Natural killer cell (primary cell): ENCODE results near the gene CADM1. TPM values are rescaled to one million over a fixed set of nuclear protein-coding genes. Genes with fewer than 3 reads are reported as not detected.

Experiments
- ATAC-seq, 3 donors: fragments of 150-1000 bp in 2 of 3; fragments of 200-7000 bp in 1 of 3; cut with Tn5 transposase; 1 replicate in 1 of 3; 2 replicates in 2 of 3; pipeline ENCODE4 v1.10.0; 2021; ENCODE audit warnings: mild to moderate bottlenecking in 2 of 3, moderate library complexity in 2 of 3
- DNase-seq, 2 donors: peaks; one replicate each; pipeline versions ENCODE4 v3.0.0 to v3.0.0-alpha.2; 2013 to 2021; ENCODE audit warnings: mixed read lengths in 1 of 2
- H3K27ac ChIP-seq: one replicate; pipeline ENCODE4 v1.5.1; 2013; ENCODE audit warnings: mild to moderate bottlenecking, low read length
- H3K27me3 ChIP-seq: one replicate; pipeline ENCODE4 v1.6.1; 2013; ENCODE audit warnings: low read length; ENCODE audit not compliant: control insufficient read depth, insufficient read depth
- H3K36me3 ChIP-seq: one replicate; pipeline ENCODE4 v1.6.1; 2013; ENCODE audit warnings: low read length; ENCODE audit not compliant: control insufficient read depth, insufficient read depth
- H3K4me1 ChIP-seq: one replicate; pipeline ENCODE4 v1.6.1; 2013; ENCODE audit warnings: low read length; ENCODE audit not compliant: control insufficient read depth, insufficient read depth
- H3K4me3 ChIP-seq: one replicate; pipeline ENCODE4 v1.5.1; 2013; ENCODE audit warnings: low read length
- H3K9me3 ChIP-seq: one replicate; pipeline ENCODE4 v1.6.1; 2013; ENCODE audit warnings: low read length; ENCODE audit not compliant: control insufficient read depth, insufficient read depth
- H3K27ac Mint-ChIP-seq, 2 donors: one replicate each; pipeline ENCODE4 v1.8.0; 2022; ENCODE audit warnings: mild to moderate bottlenecking in 2 of 2, mixed read lengths in 2 of 2, moderate library complexity in 1 of 2
- H3K27me3 Mint-ChIP-seq, 2 donors: one replicate each; pipeline ENCODE4 v1.8.0; 2022; ENCODE audit warnings: low read depth in 2 of 2, mixed read lengths in 2 of 2
- H3K36me3 Mint-ChIP-seq: one replicate; pipeline ENCODE4 v1.8.0; 2022; ENCODE audit warnings: mixed read lengths
- H3K4me1 Mint-ChIP-seq, 2 donors: one replicate each; pipeline ENCODE4 v1.8.0; 2022; ENCODE audit warnings: mixed read lengths in 2 of 2
- H3K4me3 Mint-ChIP-seq: one replicate; pipeline ENCODE4 v1.8.0; 2022; ENCODE audit warnings: mild to moderate bottlenecking, moderate library complexity, mixed read lengths
- H3K9me3 Mint-ChIP-seq, 2 donors: one replicate each; pipeline ENCODE4 v1.8.0; 2022; ENCODE audit warnings: mixed read lengths in 2 of 2
- CTCF ChIP-seq: fragments of 200-600 bp; IDR thresholded peaks from one replicate; pipeline ENCODE4 v1.8.0; 2022; ENCODE audit warnings: antibody characterized with exemption
- WGBS: methylation state at CpG from one replicate; pipeline ENCODE4 v1.1.7; 2013; ENCODE audit warnings: missing lambda C conversion rate; ENCODE audit not compliant: insufficient coverage; 5-methylcytosine and 5-hydroxymethylcytosine counted together
- intact Hi-C: fragments of 100-400 bp; cut with micrococcal nuclease; formaldehyde crosslinking; loops from one replicate; pipeline ENCODE4 v1.14.2; 2022
- total RNA-seq, 4 donors: library from RNA; stranded (reverse); fragments of 120-200 nt in 1 of 4; gene quantifications; one replicate each; pipeline versions ENCODE4 v1.2.3 to v1.2.4, GENCODE V29; 2013 to 2022

CADM1 gene
- total RNA-seq, 3 donors from 2014 or later (not counting 1 experiment from before 2014, with no cell fraction given): 3.2 to 4.2 (median 3.9) TPM

DNA sequence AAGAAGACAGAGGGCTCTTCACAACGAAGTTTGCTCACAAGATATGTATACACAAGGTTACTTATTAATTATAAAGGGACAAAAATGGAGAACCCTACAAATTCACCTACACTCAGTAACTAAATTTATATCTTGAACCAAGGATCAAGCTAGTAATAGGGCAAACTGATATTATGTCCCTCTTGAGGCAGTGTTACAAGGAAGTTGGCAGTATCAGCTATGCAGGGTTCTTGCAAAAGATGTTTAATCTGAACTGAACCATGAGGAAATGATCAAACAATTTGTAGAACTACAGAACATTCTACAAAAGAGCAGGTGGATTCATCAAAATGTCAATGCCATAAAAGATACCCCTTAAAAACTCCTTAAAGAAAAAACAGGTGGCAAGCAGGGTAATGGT lies 10.7 kb downstream of the CADM1 start:
- no peak overlapping the region for H3K4me3 Mint-ChIP-seq
- no peaks in the 10 kb centered on the region for H3K36me3 Mint-ChIP-seq
- no peaks in the 10 kb centered on the region for H3K4me1 Mint-ChIP-seq
- WGBS: no CpG with 5 or more reads among the region's 1 CpG
- Histone ChIP-seq H3K9me3 (no peaks in the 10 kb centered on the region), H3K4me3 (no peak overlapping the region), H3K4me1 (no peaks in the 10 kb centered on the region), H3K27me3 (no peaks in the 10 kb centered on the region), H3K27ac (no peak overlapping the region), H3K36me3 (no peaks in the 10 kb centered on the region)
- ATAC-seq: no peak
- DNase-seq: no peak
- H3K27me3 Mint-ChIP-seq: peaks cover 27 to 36% of the 10 kb centered on the region in 2 donors
- H3K9me3 Mint-ChIP-seq: peaks cover 4 to 8% of the 10 kb centered on the region in 2 donors
- no peak for TF ChIP-seq CTCF
- intact Hi-C loops: no loop called here
- no peak overlapping the region for H3K27ac Mint-ChIP-seq

GRCh38 chr11:115489466-115489865 lies 14.7 kb downstream of the CADM1 start:
- H3K27me3 ChIP-seq: no peaks in the 10 kb centered on the region

GRCh38 chr11:115488945-115489344 lies 15.3 kb downstream of the CADM1 start:
- no peak overlapping the region for H3K4me3 ChIP-seq
- TF ChIP-seq CTCF: no peak
- H3K36me3 ChIP-seq: no peaks in the 10 kb centered on the region
- WGBS: 76% methylated on average over 2 of the region's 3 CpGs
- no peaks in the 10 kb centered on the region for H3K27me3 ChIP-seq
- DNase-seq: no peak
- no peak overlapping the region for H3K27ac ChIP-seq
- peaks cover 4 to 12% of the 10 kb centered on the region in 2 donors for H3K9me3 Mint-ChIP-seq
- intact Hi-C loops: no loop called here
- ATAC-seq: no peak
- no peaks in the 10 kb centered on the region for H3K4me1 Mint-ChIP-seq
- peaks cover 0 to 21% of the 10 kb centered on the region in 2 donors for H3K27me3 Mint-ChIP-seq
- no peaks in the 10 kb centered on the region for H3K9me3 ChIP-seq
- H3K4me1 ChIP-seq: no peaks in the 10 kb centered on the region
- no peak overlapping the region for H3K27ac Mint-ChIP-seq
- H3K36me3 Mint-ChIP-seq: no peaks in the 10 kb centered on the region
- no peak overlapping the region for H3K4me3 Mint-ChIP-seq

More at GRCh38 chr11:115489466-115489865, 14.7 kb downstream of the CADM1 start:
- TF ChIP-seq CTCF: no peak
- no peak overlapping the region for H3K27ac ChIP-seq
- Mint-ChIP-seq H3K4me3 (no peak overlapping the region), H3K27me3 (peaks cover under 1 to 21% of the 10 kb centered on the region in 2 donors), H3K4me1 (no peaks in the 10 kb centered on the region), H3K36me3 (no peaks in the 10 kb centered on the region), H3K27ac (no peak overlapping the region), H3K9me3 (peaks cover 4 to 12% of the 10 kb centered on the region in 2 donors)
- no peak overlapping the region for H3K4me3 ChIP-seq
- H3K36me3 ChIP-seq: no peaks in the 10 kb centered on the region
- H3K4me1 ChIP-seq: no peaks in the 10 kb centered on the region
- WGBS: 91% methylated on average over 4 of the region's 4 CpGs
- ATAC-seq: no peak
- no peaks in the 10 kb centered on the region for H3K9me3 ChIP-seq
- DNase-seq: no peak
- intact Hi-C loops: no loop called here

GRCh38 chr11:115481528-115481927 lies 22.7 kb downstream of the CADM1 start:
- H3K4me3 ChIP-seq: no peak overlapping the region
- Mint-ChIP-seq H3K4me1 (no peaks in the 10 kb centered on the region), H3K9me3 (peaks cover 0 to 8% of the 10 kb centered on the region in 2 donors), H3K4me3 (no peak overlapping the region), H3K36me3 (no peaks in the 10 kb centered on the region), H3K27ac (no peak overlapping the region), H3K27me3 (peaks cover 0 to 10% of the 10 kb centered on the region in 2 donors)
- H3K9me3 ChIP-seq: no peaks in the 10 kb centered on the region
- H3K4me1 ChIP-seq: no peaks in the 10 kb centered on the region
- H3K36me3 ChIP-seq: no peaks in the 10 kb centered on the region
- intact Hi-C loops: no loop called here
- WGBS: 87% methylated on average over 2 of the region's 2 CpGs
- no peak for DNase-seq
- TF ChIP-seq CTCF: no peak
- no peak overlapping the region for H3K27ac ChIP-seq
- no peak for ATAC-seq
- no peaks in the 10 kb centered on the region for H3K27me3 ChIP-seq
